Measurements from ENCODE around the gene MIPOL1. TPM values are rescaled to one million over a fixed set of nuclear protein-coding genes. Genes with fewer than 3 reads are reported as not detected.

Gene MIPOL1
- total and polyA plus RNA-seq, 2 experiments from 2014 or later, result 16.6 to 24.8 TPM

GRCh38 chr14:37257501-37258070 is 59.8 kb downstream of the MIPOL1 start:
- H3K27ac ChIP-seq (ENCODE audit: low read depth), result no peak overlapping the region
- no peaks in the 10 kb centered on the region for H3K79me2 ChIP-seq (replicated peaks; ENCODE audit: insufficient read depth)
- Mint-ChIP-seq H3K9me3 (no peaks in the 10 kb centered on the region), H3K36me3 (ENCODE audit: low read depth) (no peaks in the 10 kb centered on the region), H3K27me3 (ENCODE audit: insufficient read depth, low read depth, poor library complexity) (no peaks in the 10 kb centered on the region), H3K4me1 (peaks cover 31% of the 10 kb centered on the region), H3K27ac (no peak overlapping the region), H3K4me3 (no peak overlapping the region)
- H3F3A ChIP-seq (replicated peaks; ENCODE audit: low read depth), result no peaks in the 10 kb centered on the region
- H3K4me3 ChIP-seq, result no peak overlapping the region
- no peaks in the 10 kb centered on the region for H3K27me3 ChIP-seq (ENCODE audit: insufficient read depth)
- H2AFZ ChIP-seq, result no peak overlapping the region
- no peaks in the 10 kb centered on the region for H3K9me2 ChIP-seq (ENCODE audit: insufficient read depth)
- DNase-seq (ENCODE audit: low spot score), result peak; percentile 3
- no peaks in the 10 kb centered on the region for H3K36me3 ChIP-seq (ENCODE audit: insufficient read depth)
- no peaks in the 10 kb centered on the region for H4K20me1 ChIP-seq (replicated peaks; ENCODE audit: insufficient read depth)
- peak overlapping the region; percentile 9 for H3K4me2 ChIP-seq
- TF ChIP-seq POLR2AphosphoS5 (IDR thresholded peaks at IDR 0.05; ENCODE audit: low read depth), result no peak
- TF ChIP-seq REST (IDR thresholded peaks at IDR 0.05; ENCODE audit: unreplicated experiment), result no peak
- TF ChIP-seq ZNF114 (CRISPR knock-in tag; IDR thresholded peaks at IDR 0.05), result no peak
- TF ChIP-seq STAT1 (IDR thresholded peaks at IDR 0.05; ENCODE audit: unreplicated experiment), result no peak
- no peak for TF ChIP-seq EZH2phosphoT487 (IDR thresholded peaks at IDR 0.05; ENCODE audit: unreplicated experiment)
- TF ChIP-seq ETS1 (IDR thresholded peaks at IDR 0.05), result no peak
- no peak for TF ChIP-seq ZNF331 (CRISPR knock-in tag; IDR thresholded peaks at IDR 0.05; ENCODE audit: low read depth)
- TF ChIP-seq CREB1 (CRISPR knock-in tag; IDR thresholded peaks at IDR 0.05; ENCODE audit: low read depth), result no peak
- no peak for TF ChIP-seq JUNB (IDR thresholded peaks at IDR 0.05; ENCODE audit: unreplicated experiment)
- TF ChIP-seq CTCF (conservative IDR thresholded peaks at IDR 0.05; ENCODE audit: low read depth in 2 of 2), result no peak
- no peak for TF ChIP-seq ZNF462 (CRISPR knock-in tag; IDR thresholded peaks at IDR 0.05)
- TF ChIP-seq NANOG (IDR thresholded peaks at IDR 0.05; ENCODE audit: borderline replicate concordance), result no peak
- TF ChIP-seq EZH2 (IDR thresholded peaks at IDR 0.05; ENCODE audit: low read depth, unreplicated experiment), result no peak
- H3K4me1 ChIP-seq (ENCODE audit: insufficient read depth), result peaks cover 24% of the 10 kb centered on the region
- ATAC-seq, result no peak

All from GM23338 (cell line).